Measurements from ENCODE around the gene ZNF804B.

ZNF804B gene

GRCh38 chr7:88912852-88913251, 153.4 kb downstream of the ZNF804B start:
- Histone ChIP-seq H2AFZ (ENCODE audit: low read depth, low read length) (no peak overlapping the region), H3K27me3 (ENCODE audit: insufficient read depth, low read length, poor library complexity) (no peaks in the 10 kb centered on the region), H3K4me1 (ENCODE audit: insufficient read depth, low read length) (no peaks in the 10 kb centered on the region), H4K20me1 (ENCODE audit: insufficient read depth, low read length) (no peaks in the 10 kb centered on the region), H3K4me3 (ENCODE audit: low read depth in 1 of 2, low read length in 2 of 2) (no peak overlapping the region), H3K36me3 (ENCODE audit: insufficient read depth, low read length) (no peaks in the 10 kb centered on the region), H3K79me2 (ENCODE audit: insufficient read depth, low read length) (no peaks in the 10 kb centered on the region), H3K4me2 (ENCODE audit: insufficient read depth, low read length) (no peak overlapping the region), H3K9ac (ENCODE audit: low read depth, low read length) (no peak overlapping the region), H3K9me3 (ENCODE audit: insufficient read depth, low read length, severe bottlenecking) (no peaks in the 10 kb centered on the region), H3K27ac (ENCODE audit: low read length) (no peak overlapping the region)
- no peak for TF ChIP-seq CTCF (IDR thresholded peaks at IDR 0.05; ENCODE audit: borderline replicate concordance, extremely low read depth, low read length, poor library complexity, severe bottlenecking)
- no peak for TF ChIP-seq EZH2 (IDR thresholded peaks at IDR 0.05; ENCODE audit: borderline replicate concordance, low read depth, low read length, severe bottlenecking)
- no peak for DNase-seq
- ATAC-seq (ENCODE audit: insufficient read depth, low read depth): no peak

- Histone ChIP-seq H3K9ac (ENCODE audit: low read depth, low read length) (no peak overlapping the region), H3K36me3 (ENCODE audit: insufficient read depth, low read length) (no peaks in the 10 kb centered on the region), H3K9me3 (ENCODE audit: insufficient read depth, low read length, severe bottlenecking) (no peaks in the 10 kb centered on the region), H4K20me1 (ENCODE audit: insufficient read depth, low read length) (no peaks in the 10 kb centered on the region), H3K27ac (ENCODE audit: low read length) (no peak overlapping the region), H3K79me2 (ENCODE audit: insufficient read depth, low read length) (no peaks in the 10 kb centered on the region), H3K27me3 (ENCODE audit: insufficient read depth, low read length, poor library complexity) (no peaks in the 10 kb centered on the region), H3K4me3 (ENCODE audit: low read depth in 1 of 2, low read length in 2 of 2) (no peak overlapping the region), H2AFZ (ENCODE audit: low read depth, low read length) (no peak overlapping the region), H3K4me2 (ENCODE audit: insufficient read depth, low read length) (no peak overlapping the region), H3K4me1 (ENCODE audit: insufficient read depth, low read length) (no peaks in the 10 kb centered on the region)
- DNase-seq (no peak), ATAC-seq (ENCODE audit: insufficient read depth, low read depth) (no peak)
- TF ChIP-seq CTCF (IDR thresholded peaks at IDR 0.05; ENCODE audit: borderline replicate concordance, extremely low read depth, low read length, poor library complexity, severe bottlenecking) (no peak), EZH2 (IDR thresholded peaks at IDR 0.05; ENCODE audit: borderline replicate concordance, low read depth, low read length, severe bottlenecking) (no peak)
These were observed 156.1 kb downstream of the ZNF804B start for GRCh38 chr7:88915615-88916014.

- H3K4me1 ChIP-seq (ENCODE audit: insufficient read depth, low read length): no peaks in the 10 kb centered on the region
These were observed 160.1 kb downstream of the ZNF804B start for GRCh38 chr7:88919478-88920131.

More at GRCh38 chr7:88919478-88920131, 160.1 kb downstream of the ZNF804B start:
- H2AFZ ChIP-seq (ENCODE audit: low read depth, low read length): no peak overlapping the region
- H3K9me3 ChIP-seq (ENCODE audit: insufficient read depth, low read length, severe bottlenecking): no peaks in the 10 kb centered on the region
- DNase-seq (no peak), ATAC-seq (ENCODE audit: insufficient read depth, low read depth) (peak; percentile 70)
- H3K4me3 ChIP-seq (ENCODE audit: low read depth in 1 of 2, low read length in 2 of 2): no peak overlapping the region
- H3K4me2 ChIP-seq (ENCODE audit: insufficient read depth, low read length): no peak overlapping the region
- no peaks in the 10 kb centered on the region for H4K20me1 ChIP-seq (ENCODE audit: insufficient read depth, low read length)
- H3K27me3 ChIP-seq (ENCODE audit: insufficient read depth, low read length, poor library complexity): no peaks in the 10 kb centered on the region
- H3K27ac ChIP-seq (ENCODE audit: low read length): no peak overlapping the region
- TF ChIP-seq EZH2 (IDR thresholded peaks at IDR 0.05; ENCODE audit: borderline replicate concordance, low read depth, low read length, severe bottlenecking) (no peak), CTCF (IDR thresholded peaks at IDR 0.05; ENCODE audit: borderline replicate concordance, extremely low read depth, low read length, poor library complexity, severe bottlenecking) (no peak)
- no peak overlapping the region for H3K9ac ChIP-seq (ENCODE audit: low read depth, low read length)
- no peaks in the 10 kb centered on the region for H3K79me2 ChIP-seq (ENCODE audit: insufficient read depth, low read length)
- H3K36me3 ChIP-seq (ENCODE audit: insufficient read depth, low read length): no peaks in the 10 kb centered on the region

Measured in DND-41 (cell line).